Activated T-cell treated with anti-CD3 and anti-CD28 coated beads, Interleukin-2, amount 50 U/mL, for 1 hour (primary cell): Measurements from ENCODE around the gene NPAS3.

ENCODE experiments used
- DNase-seq: peaks from one replicate; pipeline ENCODE4 v3.0.0-alpha.2; 2020

NPAS3 gene

GRCh38 chr14:33781236-33781635 is 842.6 kb downstream of the NPAS3 start:
- DNase-seq: no peak

GRCh38 chr14:33782923-33783322 is 844.2 kb downstream of the NPAS3 start:
- DNase-seq: no peak

GRCh38 chr14:33786091-33786825 is 847.6 kb downstream of the NPAS3 start:
- no peak for DNase-seq

DNA sequence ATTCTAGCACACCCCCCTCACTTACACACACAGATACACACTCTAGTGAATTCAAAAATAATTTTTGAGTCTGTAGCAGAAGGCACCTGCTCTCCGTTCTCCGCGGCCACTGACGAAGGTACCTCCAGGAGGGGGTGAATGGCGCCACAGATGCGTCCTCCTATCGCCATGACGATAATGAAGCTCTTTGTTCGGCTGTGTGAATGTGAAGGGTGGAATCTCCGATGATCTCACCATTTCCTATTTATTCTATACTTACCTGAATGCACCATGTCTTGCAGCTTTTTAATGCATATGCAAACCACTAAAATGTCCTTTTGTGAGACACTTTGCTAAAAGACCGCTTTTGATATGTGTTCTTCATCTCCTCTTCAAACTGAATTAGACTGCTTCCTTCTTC is 849.5 kb downstream of the NPAS3 start:
- DNase-seq: no peak

GRCh38 chr14:33790996-33791395 is 852.3 kb downstream of the NPAS3 start:
- DNase-seq: no peak

GRCh38 chr14:33792009-33792719 is 853.5 kb downstream of the NPAS3 start:
- DNase-seq: no peak

DNA sequence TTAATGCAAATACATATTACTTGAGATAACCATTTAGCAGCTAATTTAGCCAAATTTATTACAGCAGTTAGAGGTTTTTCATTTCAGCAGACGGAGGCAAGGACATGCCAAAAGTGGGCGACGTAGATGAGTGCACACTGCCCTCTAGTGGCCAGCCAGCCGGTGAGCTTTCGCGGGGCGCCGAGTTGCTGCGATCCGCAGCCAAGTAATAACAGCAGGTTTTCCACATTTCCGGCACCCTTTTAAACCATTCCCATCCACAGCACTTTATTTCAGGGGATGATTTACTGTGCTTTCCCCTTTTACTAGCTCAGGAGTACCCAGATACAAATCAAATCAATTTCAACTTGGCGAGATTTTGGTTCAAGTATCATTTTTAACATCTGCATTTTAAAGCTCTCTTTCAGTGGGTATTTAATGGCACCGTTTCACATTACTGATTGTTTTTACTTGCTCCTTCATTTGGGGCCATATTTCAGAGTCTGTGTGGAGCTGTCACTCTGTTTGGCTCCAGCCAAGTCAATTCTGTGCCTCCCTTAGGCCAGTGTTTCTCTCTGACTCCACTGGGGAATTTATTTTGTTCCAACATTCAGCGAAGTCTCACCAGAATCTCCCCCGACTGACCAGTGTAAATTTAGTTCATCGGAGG is 854.2 kb downstream of the NPAS3 start:
- peak; percentile 60 for DNase-seq

- DNase-seq: no peak
These were observed 854.9 kb downstream of the NPAS3 start for GRCh38 chr14:33793398-33794110.

DNA sequence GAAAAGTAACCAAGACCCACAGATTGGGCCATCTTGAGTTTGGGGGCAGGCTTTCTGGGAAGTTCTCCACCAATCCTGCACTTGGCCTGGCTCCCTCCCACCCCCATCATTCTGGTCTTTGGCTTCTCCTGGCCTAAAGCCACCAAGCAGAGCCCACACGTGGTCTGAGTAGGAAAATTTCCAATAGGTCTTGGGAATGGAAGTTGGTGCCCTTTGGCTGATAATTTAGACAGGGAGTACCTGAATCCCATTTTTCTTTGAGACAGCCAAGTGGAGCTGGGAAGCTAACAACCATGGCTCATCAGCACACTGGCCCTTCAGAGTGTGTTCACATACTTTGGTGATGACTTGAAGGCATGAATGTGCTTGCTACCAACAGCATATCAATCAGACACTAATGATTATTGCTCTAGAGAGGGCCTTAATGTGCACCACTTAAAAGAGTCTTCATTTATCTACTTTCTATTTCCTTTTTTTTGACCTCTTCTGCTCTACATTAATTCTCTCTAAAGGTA is 856.2 kb downstream of the NPAS3 start:
- DNase-seq: no peak

- DNase-seq: no peak
These were observed 857.7 kb downstream of the NPAS3 start for GRCh38 chr14:33796356-33796755.

DNA sequence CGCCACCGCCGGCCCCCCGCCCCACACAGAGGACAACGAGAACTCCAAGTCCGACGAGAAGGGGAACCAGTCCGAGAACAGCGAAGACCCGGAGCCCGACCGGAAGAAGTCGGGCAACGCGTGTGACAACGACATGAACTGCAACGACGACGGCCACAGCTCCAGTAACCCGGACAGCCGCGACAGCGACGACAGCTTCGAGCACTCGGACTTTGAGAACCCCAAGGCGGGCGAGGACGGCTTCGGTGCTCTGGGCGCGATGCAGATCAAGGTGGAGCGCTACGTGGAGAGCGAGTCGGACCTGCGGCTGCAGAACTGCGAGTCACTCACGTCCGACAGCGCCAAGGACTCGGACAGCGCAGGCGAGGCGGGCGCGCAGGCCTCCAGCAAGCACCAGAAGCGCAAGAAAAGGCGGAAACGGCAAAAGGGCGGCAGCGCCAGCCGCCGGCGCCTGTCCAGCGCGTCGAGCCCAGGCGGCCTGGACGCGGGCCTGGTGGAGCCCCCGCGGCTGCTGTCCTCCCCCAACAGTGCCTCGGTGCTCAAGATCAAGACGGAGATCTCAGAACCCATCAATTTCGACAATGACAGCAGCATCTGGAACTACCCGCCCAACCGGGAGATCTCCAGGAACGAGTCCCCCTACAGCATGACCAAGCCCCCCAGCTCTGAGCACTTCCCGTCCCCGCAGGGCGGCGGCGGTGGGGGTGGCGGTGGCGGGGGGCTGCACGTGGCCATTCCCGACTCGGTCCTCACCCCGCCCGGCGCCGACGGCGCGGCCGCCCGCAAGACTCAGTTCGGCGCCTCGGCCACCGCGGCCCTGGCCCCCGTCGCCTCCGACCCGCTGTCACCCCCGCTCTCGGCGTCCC is 861.3 kb downstream of the NPAS3 start:
- no peak for DNase-seq

GRCh38 chr14:33800735-33801163 is 862.1 kb downstream of the NPAS3 start:
- DNase-seq: no peak

- no peak for DNase-seq
These were observed 864.1 kb downstream of the NPAS3 start for GRCh38 chr14:33802737-33803136.

GRCh38 chr14:33805593-33805992 is 866.9 kb downstream of the NPAS3 start:
- no peak for DNase-seq

DNA sequence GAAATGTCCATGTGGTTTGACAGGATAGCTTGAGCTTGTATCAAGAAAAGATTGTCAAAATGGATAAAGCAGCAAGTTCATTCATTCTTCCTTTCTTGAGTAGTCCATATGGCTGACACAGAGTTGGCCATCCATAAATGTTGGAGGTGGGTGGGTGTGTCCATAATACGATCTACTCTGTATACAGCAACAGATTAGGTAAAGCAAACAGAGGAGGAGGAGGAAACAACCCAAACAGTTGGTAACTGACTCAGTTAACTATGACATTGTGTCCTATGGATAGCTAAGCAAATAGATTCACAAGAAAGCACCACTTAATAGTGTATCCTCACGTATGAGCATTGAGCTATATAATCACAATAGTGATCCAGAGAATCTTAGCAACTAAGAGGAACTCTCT is 868.2 kb downstream of the NPAS3 start:
- DNase-seq: no peak

DNA sequence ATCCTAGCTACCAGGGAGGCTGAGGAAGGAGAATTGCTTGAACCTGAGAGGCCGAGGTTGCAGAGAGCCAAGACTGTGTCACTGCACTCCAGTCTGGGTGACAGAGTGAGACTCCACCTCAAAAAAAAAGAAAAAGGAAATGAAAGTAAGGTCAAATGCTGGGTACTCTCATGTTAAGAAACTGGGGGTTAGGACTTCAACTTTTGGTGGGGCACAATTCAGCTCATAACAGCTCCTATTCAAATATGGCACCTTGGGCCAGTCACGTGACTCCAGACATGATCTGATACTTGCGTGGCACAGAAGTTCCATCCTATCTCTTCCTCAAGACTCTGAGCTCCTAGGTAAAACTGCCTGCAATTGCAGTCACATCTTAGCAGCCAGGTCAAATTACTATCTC is 869.5 kb downstream of the NPAS3 start:
- DNase-seq: no peak

DNA sequence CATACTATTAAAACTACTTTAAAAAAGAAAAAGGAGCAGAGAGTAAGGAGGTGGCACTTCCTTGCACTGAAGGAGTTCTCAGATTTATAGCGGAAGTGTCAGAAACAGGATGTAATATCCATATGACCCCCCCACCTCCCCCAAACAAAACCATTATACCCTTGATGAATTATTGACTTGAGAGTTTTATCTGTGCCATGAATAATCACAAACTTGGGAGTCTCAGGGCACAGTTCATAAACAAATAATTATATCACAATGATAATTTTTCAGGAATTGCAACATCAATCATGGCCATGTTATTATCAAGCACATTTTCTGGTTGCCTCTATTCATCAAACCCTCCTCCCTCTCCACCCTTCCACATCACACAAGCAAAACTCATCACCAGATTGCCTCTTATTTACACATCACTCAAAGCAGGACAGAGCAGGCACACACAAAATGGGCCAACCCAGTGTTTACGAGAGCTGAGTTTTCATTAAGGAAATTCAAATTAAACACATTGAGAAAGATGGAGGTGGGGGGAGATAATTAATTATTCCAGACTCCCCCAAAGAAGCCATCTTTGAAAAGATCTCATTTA is 870.8 kb downstream of the NPAS3 start:
- no peak for DNase-seq

DNA sequence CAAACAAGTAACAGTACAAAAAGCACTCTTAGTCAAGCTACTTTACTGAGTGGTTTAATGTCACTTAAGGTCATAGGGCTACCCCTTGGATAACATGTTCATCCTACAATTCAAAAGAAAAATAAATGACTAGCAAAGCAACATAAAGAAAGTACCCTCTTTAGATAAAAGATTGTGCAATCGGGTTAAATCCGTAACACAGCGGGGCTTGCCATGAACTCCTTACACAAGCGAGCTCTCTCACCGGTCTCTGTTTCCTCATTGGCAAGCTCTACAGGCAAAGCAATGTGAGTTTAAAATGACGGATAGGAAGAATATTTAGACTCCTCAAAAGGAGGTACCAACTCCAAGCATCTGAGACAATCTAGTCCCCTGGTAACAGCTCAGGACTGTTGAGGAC is 871.6 kb downstream of the NPAS3 start:
- DNase-seq: no peak

DNA sequence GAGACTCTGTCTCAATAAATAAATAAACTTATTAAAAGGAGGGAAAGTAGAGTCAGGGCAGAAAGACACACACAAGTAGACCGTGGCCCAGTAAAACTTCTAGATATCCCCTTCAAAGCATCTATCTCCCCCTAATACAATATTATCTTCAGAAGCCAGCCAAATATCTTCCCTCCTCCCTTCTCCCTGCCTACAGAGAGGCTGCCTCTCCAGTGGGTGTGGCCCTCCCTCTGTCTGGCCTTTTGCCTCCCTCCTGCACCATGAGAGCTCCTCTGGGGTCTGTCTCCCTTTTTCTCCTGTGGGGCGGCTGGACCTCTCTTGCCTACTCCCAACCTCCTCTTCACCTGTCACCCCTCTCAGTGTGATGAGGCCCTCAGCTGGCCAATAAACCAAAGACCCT is 873.0 kb downstream of the NPAS3 start:
- no peak for DNase-seq

DNA sequence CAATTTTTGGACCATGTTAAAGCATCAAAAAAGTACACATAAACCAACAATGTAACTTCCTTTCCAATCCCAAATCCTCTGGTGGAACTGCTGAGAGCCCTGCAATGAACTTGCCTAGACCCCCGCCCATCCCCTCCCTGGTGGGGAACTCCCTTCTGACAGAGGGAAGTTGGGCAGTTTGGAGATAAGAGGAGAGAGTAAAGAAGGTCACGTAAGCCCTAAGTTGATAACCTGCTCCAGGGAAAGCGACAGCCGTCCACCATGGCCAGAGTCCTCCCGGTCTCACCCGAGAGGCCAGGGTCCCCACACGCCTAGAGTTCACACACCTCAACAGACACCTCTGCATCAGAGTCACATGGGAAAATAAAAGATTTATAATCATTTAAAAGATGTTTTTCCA is 873.5 kb downstream of the NPAS3 start:
- DNase-seq: no peak

DNA sequence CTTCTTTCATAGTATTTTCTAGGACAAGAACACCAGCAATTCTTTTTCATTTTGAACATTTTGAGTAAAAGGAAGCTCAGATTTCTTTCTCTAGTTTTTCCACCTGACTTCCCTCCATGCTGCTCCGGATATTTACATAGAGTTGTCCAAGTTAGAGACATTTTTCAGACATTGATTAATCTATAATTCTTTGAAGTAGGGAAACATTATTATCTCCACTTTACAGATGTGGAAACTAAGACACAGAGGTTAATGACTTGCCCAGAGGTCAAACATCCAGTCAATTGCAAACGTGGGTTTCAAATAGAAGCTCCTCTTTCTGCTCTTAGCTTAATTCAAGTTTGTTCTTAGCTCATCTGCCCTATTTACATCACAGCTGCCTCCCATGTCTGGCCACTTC is 873.9 kb downstream of the NPAS3 start:
- no peak for DNase-seq

DNA sequence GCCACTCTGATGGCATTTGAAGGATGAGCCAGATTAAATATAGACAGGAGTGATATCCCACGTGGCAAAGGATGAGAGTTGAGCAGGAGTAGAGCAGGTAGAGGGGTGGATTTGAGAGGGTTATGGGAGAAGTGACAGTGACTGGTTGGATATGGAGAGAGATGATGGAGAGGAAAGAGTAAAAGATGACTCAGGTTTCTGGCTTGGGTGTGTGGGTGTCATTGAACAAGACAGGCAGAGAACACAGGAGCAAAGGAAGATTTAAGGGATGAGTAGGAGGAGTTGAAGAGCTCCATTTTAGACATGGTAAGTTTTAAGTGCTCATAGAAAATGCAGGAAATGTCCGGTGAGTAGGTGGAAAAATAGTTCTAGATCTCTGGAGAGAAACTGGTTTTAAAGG is 875.3 kb downstream of the NPAS3 start:
- no peak for DNase-seq
